Esophagus muscularis mucosa (tissue), 4 donors: ENCODE results near the gene NREP.

Source experiments
- CTCF ChIP-seq, 3 experiments: fragments of 200-600 bp in 2 of 3; fragments of 450-650 bp in 1 of 3; sonication (generic) in 2 of 3; IDR thresholded peaks; one replicate each; pipeline ENCODE4 v1.5.1; 2017 to 2019; ENCODE audit warnings: antibody characterized with exemption in 3 of 3, mild to moderate bottlenecking in 2 of 3, moderate library complexity in 1 of 3
- EP300 ChIP-seq: sonication (generic); formaldehyde crosslinking; IDR thresholded peaks from one replicate; pipeline ENCODE4 v1.6.1; 2017; ENCODE audit warnings: antibody characterized with exemption
- POLR2A ChIP-seq: fragments of 450-650 bp; IDR thresholded peaks from one replicate; pipeline ENCODE4 v1.6.1; 2017; ENCODE audit warnings: antibody characterized with exemption, moderate library complexity, mild to moderate bottlenecking, low read depth
- POLR2AphosphoS5 ChIP-seq, 2 donors: sonication (generic); formaldehyde crosslinking; IDR thresholded peaks; one replicate each; pipeline ENCODE4 v1.6.1; 2017; ENCODE audit warnings: antibody characterized with exemption in 2 of 2

DNA sequence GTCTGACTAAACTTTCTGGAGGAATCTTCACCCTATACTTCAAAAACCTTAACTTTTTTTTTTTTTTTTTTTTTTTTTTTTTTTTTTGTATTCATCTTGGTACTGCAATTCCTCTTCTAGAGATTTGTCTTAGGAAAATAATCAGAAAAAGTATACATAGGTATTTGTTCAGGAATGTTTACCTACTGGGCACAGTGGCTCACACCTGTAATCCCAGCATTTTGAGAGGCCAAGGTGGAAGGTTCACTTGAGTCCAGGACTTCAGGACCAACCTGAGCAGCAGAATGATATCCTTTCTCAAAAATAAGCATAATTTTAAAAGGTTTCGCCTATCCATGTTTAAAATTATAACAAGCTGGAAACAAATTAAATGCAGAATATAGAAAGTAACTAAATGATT lies 33.3 kb upstream of the NREP start:
- no peak for TF ChIP-seq CTCF (IDR thresholded peaks at IDR 0.05)
- TF ChIP-seq POLR2AphosphoS5 (IDR thresholded peaks at IDR 0.05) = no peak
- no peak for TF ChIP-seq POLR2A
- TF ChIP-seq EP300 = no peak
